Kidney (tissue), 14 donors: ENCODE results near the gene PFKL. TPM values are rescaled to one million over a fixed set of nuclear protein-coding genes. Genes with fewer than 3 reads are reported as not detected.
A peak's percentile ranks its signal among the peaks of the same experiment; 100 is the strongest.

Experiments
- DNase-seq, 5 donors: peaks; one replicate each; pipeline ENCODE4 v3.0.0-alpha.2; 2013 to 2020
- FAIRE-seq: peaks from 2 replicates; lab custom pipeline; 2012; peaks lifted over from hg19 to GRCh38; lab: Jason Lieb, UNC
- H3K27ac ChIP-seq, 2 donors: one replicate each; pipeline ENCODE4 v1.7.0; 2013; ENCODE audit warnings: low read depth in 2 of 2, low read length in 2 of 2, inconsistent platforms in 1 of 2
- H3K27me3 ChIP-seq: one replicate; pipeline ENCODE4 v1.7.1; 2013; ENCODE audit warnings: low read length, inconsistent platforms; ENCODE audit not compliant: control insufficient read depth, insufficient read depth
- H3K36me3 ChIP-seq, 3 donors: one replicate each; pipeline versions ENCODE4 v1.7.0 to v1.7.1; 2013; ENCODE audit warnings: low read length in 3 of 3, control low read depth in 1 of 3, inconsistent platforms in 1 of 3; ENCODE audit not compliant: insufficient read depth in 3 of 3, control insufficient read depth in 2 of 3
- H3K4me1 ChIP-seq, 3 donors: one replicate each; pipeline versions ENCODE4 v1.7.0 to v1.7.1; 2013; ENCODE audit warnings: low read length in 3 of 3, inconsistent platforms in 1 of 3, low read depth in 1 of 3; ENCODE audit not compliant: control insufficient read depth in 2 of 3, insufficient read depth in 2 of 3
- H3K4me3 ChIP-seq, 3 donors: one replicate each; pipeline versions ENCODE4 v1.7.0 to v1.8.1; 2013; ENCODE audit warnings: low read length in 3 of 3, control low read depth in 1 of 3, inconsistent platforms in 1 of 3
- H3K9ac ChIP-seq, 3 donors: one replicate each; pipeline versions ENCODE4 v1.7.0 to v1.7.1; 2013; ENCODE audit warnings: low read length in 3 of 3, control low read depth in 1 of 3, inconsistent platforms in 1 of 3
- H3K9me3 ChIP-seq, 3 donors: one replicate each; pipeline versions ENCODE4 v1.7.0 to v1.7.1; 2013; ENCODE audit warnings: low read length in 3 of 3, control low read depth in 1 of 3, inconsistent platforms in 1 of 3; ENCODE audit not compliant: control insufficient read depth in 2 of 3, insufficient read depth in 1 of 3
- CTCF ChIP-seq: IDR thresholded peaks from 3 replicates; pipeline ENCODE4 v1.5.1; 2012; ENCODE audit warnings: mild to moderate bottlenecking, moderate library complexity, borderline replicate concordance; ENCODE audit not compliant: insufficient read depth; ENCODE audit errors: extremely low read depth
- intact Hi-C: fragments of 100-400 bp; cut with DNase I; formaldehyde crosslinking; loops from one replicate; pipeline ENCODE4 v1.11.1; 2022
- polyA plus RNA-seq: library from polyadenylated mRNA; stranded (reverse); fragments of 350-450 nt; fragmentation: Illumina TruSeq; extraction: RNeasy Lipid Tissue Mini Kit (QIAGEN cat#74804); gene quantifications from one replicate; pipeline ENCODE4 v1.2.3, GENCODE V29; 2014; ENCODE audit warnings: low read depth, low replicate concordance; ENCODE audit not compliant: insufficient read depth
- total RNA-seq: library from RNA; stranded (reverse); fragmentation: NEBNext Ultra II Directional; extraction: Animal tissue kit (Norgen Biotek cat#: 25700); gene quantifications from one replicate; pipeline ENCODE4 v1.2.1, GENCODE V29; 2021
- donor health status: control.
- donor health status: control.
- donor health status: control.
- donor health status: control.
- donor health status: control.
- donor health status: DM: yes; HTN: yes; CAD: no.
- donor health status: Normal renal cell carcinoma (clear cell type).

Gene PFKL
- total and polyA plus RNA-seq, 2 donors from 2014 or later: 155 to 197 TPM

- intact Hi-C loops: no loop called here
- H3K27ac ChIP-seq: no peak overlapping the region
- H3K4me1 ChIP-seq: peaks cover 0 to 17% (median 0%) of the 10 kb centered on the region in 3 donors
- no peaks in the 10 kb centered on the region for H3K27me3 ChIP-seq
- no peak for FAIRE-seq
- H3K9ac ChIP-seq: no peak overlapping the region
- H3K36me3 ChIP-seq: no peaks in the 10 kb centered on the region
- no peak for TF ChIP-seq CTCF
- H3K4me3 ChIP-seq: no peak overlapping the region
- peak in 4 of 5 donors; percentile 30 to 92 (median 54) for DNase-seq
- H3K9me3 ChIP-seq: no peaks in the 10 kb centered on the region
These were observed 5.3 kb upstream of the PFKL start for GRCh38 chr21:44294391-44295162.

DNA sequence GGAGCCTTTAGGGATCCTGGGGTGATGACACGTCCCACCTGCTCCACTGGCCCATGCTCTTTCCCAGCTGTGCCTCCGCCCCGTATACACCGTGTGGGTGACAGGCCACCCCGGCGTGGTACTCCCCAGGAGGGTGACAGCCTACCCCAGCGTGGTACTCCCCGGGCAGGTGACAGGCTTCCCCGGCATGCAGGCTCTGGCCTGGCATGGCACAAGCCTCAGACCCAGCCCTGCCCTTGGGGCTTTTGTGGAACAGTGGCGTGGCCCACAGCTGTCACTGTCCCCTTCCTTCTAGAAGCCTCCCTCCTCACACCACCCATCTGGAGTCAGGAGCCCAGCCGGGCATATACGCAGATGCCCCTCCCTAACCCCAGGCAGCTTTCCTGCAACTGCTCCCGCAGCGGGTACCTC, 4.7 kb upstream of the PFKL start:
- DNase-seq (peak in 1 of 5 donors; percentile 40), FAIRE-seq (no peak)
- Histone ChIP-seq H3K9ac (no peak overlapping the region), H3K4me3 (no peak overlapping the region), H3K36me3 (no peaks in the 10 kb centered on the region), H3K27ac (no peak overlapping the region), H3K4me1 (peaks cover 0 to 17% (median 0%) of the 10 kb centered on the region in 3 donors), H3K27me3 (no peaks in the 10 kb centered on the region), H3K9me3 (no peaks in the 10 kb centered on the region)
- intact Hi-C loops: no loop called here
- TF ChIP-seq CTCF: no peak

DNA sequence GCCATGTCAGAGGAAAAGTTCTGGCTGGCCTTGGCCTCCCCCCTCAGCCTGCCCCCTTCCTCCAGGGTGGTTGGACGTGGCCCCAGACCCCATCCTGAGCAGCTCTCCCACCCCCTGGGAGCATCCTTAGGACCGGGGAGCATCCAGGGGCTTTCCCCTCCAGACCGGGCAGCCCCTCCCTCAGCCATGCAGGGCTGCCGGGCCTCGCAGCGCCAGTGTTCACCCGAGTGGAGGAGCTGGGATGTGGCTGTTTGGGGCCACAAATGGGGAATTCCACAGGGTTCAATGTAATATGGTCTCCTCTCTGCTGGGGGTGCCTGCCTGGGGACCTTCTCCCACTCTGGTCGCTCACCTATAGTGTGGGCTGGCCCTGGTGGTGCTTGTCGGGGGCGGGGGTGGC, 4.2 kb upstream of the PFKL start:
- Histone ChIP-seq H3K27me3 (no peaks in the 10 kb centered on the region), H3K27ac (no peak overlapping the region), H3K4me1 (peaks cover 0 to 17% (median 0%) of the 10 kb centered on the region in 3 donors), H3K9ac (no peak overlapping the region), H3K9me3 (no peaks in the 10 kb centered on the region), H3K36me3 (no peaks in the 10 kb centered on the region), H3K4me3 (no peak overlapping the region)
- intact Hi-C loops: no loop called here
- TF ChIP-seq CTCF: no peak
- DNase-seq: peak in 2 of 5 donors; percentile 27 to 52
- no peak for FAIRE-seq
